ENCODE measurements around the gene CHD5.
"Not testable (repeated sequence)": the region's sequence is repeated elsewhere in the genome, so short reads cannot be mapped to it uniquely, and the experiment has no call there.

Gene CHD5

DNA sequence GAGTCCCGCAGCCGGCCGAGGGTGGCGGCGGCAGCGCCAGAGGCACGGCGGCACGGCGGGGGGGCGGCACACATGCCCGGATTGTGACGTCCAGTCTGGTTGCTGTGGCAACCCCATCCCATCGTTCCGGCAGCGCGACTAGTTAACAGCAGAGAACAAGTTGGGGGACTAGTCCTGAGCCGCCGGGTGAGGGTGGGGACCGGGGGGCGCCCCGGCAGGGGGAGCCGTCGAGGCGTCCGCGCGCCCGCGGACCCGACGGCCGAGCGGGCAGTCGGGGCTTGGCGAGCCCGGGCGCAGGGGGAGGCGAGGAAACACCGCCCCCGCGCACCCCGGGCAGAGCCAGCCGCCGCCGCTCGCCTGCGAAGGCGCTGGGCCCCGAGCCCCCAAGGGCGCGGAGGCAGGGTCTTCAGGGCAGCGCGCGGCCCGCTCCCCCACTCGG, at the start of gene CHD5:
CHD5 (minus strand) TSS at position 54 of the 439 bp plus-strand sequence. CDS start 298 bp downstream, outside the sequence.
- no peak for DNase-seq

DNA sequence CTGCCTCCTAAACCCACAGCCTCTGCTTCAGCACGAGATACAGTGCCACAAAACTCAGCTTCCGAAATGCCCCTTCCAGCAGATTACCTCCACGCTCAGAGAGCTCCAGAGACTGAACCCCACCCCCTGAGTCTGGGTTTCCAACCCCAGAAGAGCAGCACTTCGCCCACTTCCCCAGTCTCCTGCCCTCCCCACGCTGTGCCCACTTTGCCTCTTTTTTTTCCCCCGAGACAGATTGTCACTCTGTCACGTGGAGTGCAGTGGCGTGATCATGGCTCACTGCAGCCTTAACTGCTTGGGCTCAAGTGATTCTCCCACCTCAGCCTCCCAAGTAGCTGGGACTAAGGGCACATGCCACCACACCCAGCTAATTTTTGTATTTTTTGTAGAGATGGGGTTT, 45.5 kb upstream of the CHD5 start:
- no peak for DNase-seq

GRCh38 chr1:6224718-6225117, 44.6 kb upstream of the CHD5 start:
- DNase-seq: no peak

DNA sequence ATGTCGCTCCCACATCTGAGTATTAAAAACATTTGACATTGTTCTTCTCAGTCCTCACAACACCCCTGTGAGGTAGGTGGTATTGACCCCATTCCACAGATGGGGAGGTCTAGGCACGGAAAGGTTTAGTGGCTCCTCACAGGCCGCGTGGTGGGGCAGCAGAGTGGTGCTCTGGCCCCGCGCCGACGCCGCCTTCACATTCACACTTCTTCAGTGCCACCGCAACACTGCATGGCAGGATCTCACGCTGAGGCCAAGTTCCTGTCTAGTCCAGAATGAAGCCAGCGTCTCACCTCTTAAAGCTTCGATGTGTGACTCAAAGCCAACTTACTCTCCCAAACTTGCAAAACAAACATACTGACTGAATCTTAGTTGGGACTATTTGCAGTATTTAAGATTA, 43.5 kb upstream of the CHD5 start:
- no peak for DNase-seq

GRCh38 chr1:6222636-6223035, 42.5 kb upstream of the CHD5 start:
- DNase-seq: no peak

DNA sequence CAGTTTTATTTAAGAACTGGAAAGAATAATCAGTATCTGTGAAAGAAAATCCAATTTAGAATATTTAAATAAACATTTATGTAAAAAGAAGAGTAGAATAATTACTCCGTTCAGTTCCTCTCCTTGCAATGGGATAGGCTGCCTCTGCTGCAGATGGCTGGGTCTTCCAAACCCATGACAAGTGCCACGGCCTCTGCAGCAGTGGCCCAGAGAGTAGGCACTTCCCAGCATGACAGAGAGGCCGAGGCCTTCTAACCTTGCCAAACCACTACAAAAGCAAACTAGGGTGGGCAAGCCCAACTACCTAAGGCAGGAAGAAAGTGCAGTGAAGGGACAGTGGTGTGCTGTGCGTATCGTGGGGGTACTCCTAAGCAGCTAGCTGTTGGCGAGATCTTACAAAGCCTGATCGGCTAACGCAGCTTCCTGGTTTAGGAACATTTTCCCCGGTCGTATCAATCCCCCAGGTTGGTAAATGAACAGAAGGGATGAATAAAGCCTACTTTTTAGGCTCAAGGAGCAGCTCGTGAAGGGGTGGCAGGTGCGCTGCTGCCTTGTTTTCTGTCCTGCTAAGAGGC, 41.2 kb upstream of the CHD5 start:
- DNase-seq: no peak

DNA sequence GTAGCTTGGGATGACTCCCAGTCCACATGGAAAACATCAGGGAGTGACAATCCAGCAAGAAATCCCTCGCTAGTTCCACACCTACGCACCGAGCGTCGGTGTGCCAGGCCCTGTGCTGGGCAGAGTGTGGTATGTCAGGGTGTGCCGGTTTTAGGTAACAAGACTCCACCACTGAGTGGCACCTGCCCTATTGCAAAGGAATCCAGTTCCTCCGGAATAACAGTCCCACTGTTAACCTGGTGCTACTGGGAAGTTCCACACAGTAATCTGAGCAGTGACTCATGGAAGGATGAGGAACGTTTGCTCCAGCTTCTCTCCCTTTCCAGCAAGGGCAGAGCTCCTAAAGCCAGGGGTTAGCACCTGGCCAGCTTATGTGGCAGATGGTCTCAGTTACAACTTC, 40.1 kb upstream of the CHD5 start:
- no peak for DNase-seq

GRCh38 chr1:6219641-6220040, 39.5 kb upstream of the CHD5 start:
- DNase-seq: not testable (repeated sequence)

GRCh38 chr1:6218375-6219164, 38.4 kb upstream of the CHD5 start:
- no peak for DNase-seq

- no peak for DNase-seq
These were observed 32.3 kb upstream of the CHD5 start for GRCh38 chr1:6212193-6212959.

- no peak for DNase-seq
These were observed 31.6 kb upstream of the CHD5 start for GRCh38 chr1:6211731-6212130.

DNA sequence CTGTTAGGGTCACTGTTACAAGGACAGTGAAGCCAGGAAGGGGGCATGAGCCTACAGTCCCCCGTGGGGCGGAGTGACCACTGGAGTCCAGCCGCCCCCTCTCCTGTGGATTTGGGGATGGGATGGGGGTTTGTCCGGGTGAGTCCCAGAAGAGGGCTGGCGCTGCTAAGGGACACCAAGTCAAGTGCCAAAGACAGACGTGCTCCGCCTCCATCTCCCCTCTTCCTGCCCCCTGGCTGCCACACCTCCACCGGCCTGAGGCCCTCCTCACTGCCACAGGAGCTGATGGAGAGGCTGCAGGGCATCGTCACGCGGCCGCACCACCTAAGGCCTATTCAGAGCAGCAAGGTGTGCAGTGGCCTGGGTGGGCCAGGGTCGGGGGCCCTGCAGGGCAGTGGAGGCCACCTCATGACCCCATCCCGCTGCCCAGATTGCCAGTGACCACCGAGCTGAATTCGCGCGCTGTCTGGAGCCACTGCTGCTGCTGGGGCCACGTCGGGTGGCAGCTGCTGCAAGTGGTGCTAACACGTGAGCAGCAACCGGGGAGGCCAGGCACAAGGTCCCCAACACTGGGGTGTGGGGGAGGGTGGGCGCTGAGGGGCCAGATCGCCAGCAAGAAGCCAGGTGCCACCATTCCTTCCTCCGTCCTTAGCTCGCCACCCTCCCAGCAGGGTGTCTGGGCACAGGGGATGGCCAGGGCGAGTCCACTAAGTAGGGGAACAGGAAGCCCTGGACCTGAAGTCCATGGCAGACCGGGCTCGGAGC, 30.7 kb upstream of the CHD5 start:
- DNase-seq: no peak

GRCh38 chr1:6209661-6210580, 29.8 kb upstream of the CHD5 start:
- DNase-seq: no peak

- no peak for DNase-seq
These were observed 28.9 kb upstream of the CHD5 start for GRCh38 chr1:6208723-6209660.

- no peak for DNase-seq
These were observed 27.8 kb upstream of the CHD5 start for GRCh38 chr1:6207921-6208320.

DNA sequence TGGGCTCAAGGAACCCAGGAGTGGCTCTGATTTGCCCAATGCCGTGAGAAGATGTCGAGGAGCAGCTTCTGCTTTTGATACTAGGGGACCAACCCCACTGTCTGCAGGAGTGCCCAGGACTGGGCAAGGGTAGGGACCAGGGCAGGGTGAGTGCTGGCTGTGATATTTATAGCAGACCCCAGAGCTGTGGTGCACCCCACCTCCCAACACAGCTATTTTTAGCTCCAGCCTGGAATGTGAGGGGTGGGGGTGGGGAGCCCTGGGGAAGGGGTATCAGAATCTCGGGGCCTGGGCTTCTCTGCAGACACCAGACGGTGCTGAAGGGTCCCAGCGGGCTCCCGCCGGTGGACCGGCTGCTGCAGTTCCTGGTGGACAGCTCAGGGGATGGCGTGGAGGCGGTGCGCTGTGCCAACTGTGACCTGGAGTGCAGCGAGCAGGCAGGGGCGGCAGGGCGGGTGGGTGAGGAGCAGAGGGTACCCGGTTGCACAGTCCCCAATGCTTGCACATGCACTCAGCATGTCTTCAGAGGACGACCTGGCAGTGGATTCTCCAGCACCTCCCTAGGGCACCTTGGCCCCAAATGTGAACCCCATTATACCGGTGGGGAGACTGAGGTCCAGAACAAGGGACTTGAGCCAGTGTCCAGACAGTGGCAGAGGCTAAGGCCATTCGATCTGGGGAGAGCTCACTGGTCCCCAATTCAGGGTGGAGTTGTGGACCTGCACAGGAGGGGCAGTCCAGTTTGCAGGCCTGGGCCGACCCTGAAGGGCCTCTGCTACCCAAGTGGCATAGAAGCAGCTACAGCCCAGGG, 27.2 kb upstream of the CHD5 start:
- DNase-seq: no peak

GRCh38 chr1:6206520-6206855, 26.4 kb upstream of the CHD5 start:
- no peak for DNase-seq

DNA sequence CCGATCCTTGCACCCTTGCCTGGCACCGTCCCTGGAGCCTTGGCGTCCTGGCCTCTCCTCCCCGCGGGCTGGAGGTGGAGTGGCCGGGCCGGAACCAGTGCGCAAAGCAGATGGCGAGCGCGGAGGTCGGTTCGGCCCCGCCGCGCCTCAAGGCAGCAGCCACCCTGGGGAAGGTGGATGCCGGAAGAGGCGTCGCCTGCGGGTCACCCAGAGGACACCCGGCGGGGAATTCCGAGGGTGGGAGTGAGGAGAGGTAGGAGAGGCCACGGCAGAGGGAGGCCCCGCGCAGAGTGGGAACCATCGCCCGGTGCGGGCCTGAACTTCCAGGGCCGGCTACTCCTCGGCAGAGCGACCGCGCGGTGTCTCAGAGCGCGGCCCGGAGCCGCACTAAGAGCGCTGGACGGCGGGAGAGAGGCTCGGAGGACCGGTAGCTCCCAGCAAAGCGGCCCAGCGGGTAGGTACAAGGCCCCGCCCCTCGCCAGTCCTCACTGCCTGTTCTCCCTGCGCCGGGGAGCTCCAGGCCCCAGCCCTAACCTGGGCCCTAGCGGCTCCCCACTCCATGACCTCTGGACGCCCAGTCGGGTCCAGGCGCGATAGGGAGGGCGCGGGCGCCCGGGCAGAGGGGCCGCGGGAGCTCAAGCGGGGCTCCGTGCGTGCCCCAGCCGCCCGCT, 25.9 kb upstream of the CHD5 start, which contains the start of gene RNF207:
RNF207 (plus strand) TSS at position 271 of the 671 bp plus-strand sequence. CDS start 417 bp downstream, outside the sequence.
- DNase-seq: peak; percentile 39 to 55

GRCh38 chr1:6202256-6202655, 22.1 kb upstream of the CHD5 start:
- DNase-seq: no peak
